Activated B cell treated with CpG ODN at 0.5 μM for 24 hours (primary cell): Measurements from ENCODE around the gene ARHGEF12. TPM values are rescaled to one million over a fixed set of nuclear protein-coding genes. Genes with fewer than 3 reads are reported as not detected.

Experiments
- ATAC-seq: fragments of 200-7000 bp; cut with Tn5 transposase; one replicate; pipeline ENCODE4 v1.10.0; 2021; ENCODE audit warnings: low read depth, mild to moderate bottlenecking, moderate library complexity
- CTCF ChIA-PET: fragments of 350-600 bp; sonication (Branson Sonifier 250); formaldehyde crosslinking; loops from one replicate; lab custom pipeline; 2021; ENCODE audit warnings: antibody characterized with exemption; lab: Charles Lee
- POLR2A ChIA-PET: fragments of 350-600 bp; sonication (Branson Sonifier 250); formaldehyde crosslinking; loops from one replicate; lab custom pipeline; 2021; ENCODE audit warnings: antibody characterized with exemption; lab: Charles Lee
- DNase-seq: peaks from one replicate; pipeline ENCODE4 v3.0.0; 2022
- H3K27ac Mint-ChIP-seq: one replicate; pipeline ENCODE4 v1.8.0; 2020; ENCODE audit warnings: mixed read lengths
- H3K27me3 Mint-ChIP-seq: one replicate; pipeline ENCODE4 v1.8.0; 2021; ENCODE audit warnings: mixed read lengths
- H3K36me3 Mint-ChIP-seq: one replicate; pipeline ENCODE4 v1.8.0; 2021; ENCODE audit warnings: low read depth, mixed read lengths
- H3K4me1 Mint-ChIP-seq: one replicate; pipeline ENCODE4 v1.8.0; 2021; ENCODE audit warnings: mixed read lengths
- H3K4me3 Mint-ChIP-seq: one replicate; pipeline ENCODE4 v1.8.0; 2020; ENCODE audit warnings: mild to moderate bottlenecking, mixed read lengths
- H3K9me3 Mint-ChIP-seq: one replicate; pipeline ENCODE4 v1.8.0; 2020; ENCODE audit warnings: mixed read lengths
- intact Hi-C: fragments of 100-400 bp; cut with micrococcal nuclease; formaldehyde crosslinking; loops from one replicate; pipeline ENCODE4 v1.15.1; 2024
- total RNA-seq: library from RNA; stranded (reverse); gene quantifications from 2 replicates; pipeline ENCODE4 v1.2.3, GENCODE V29; 2022
- TF ChIP-seq, protein P1 (sequence below): fragments of 200-600 bp; IDR thresholded peaks from one replicate; pipeline ENCODE4 v1.8.0; 2022; ENCODE audit warnings: antibody characterized with exemption, mild to moderate bottlenecking

Gene ARHGEF12
- total RNA-seq, 1 donor from 2014 or later: 25.8 TPM

DNA sequence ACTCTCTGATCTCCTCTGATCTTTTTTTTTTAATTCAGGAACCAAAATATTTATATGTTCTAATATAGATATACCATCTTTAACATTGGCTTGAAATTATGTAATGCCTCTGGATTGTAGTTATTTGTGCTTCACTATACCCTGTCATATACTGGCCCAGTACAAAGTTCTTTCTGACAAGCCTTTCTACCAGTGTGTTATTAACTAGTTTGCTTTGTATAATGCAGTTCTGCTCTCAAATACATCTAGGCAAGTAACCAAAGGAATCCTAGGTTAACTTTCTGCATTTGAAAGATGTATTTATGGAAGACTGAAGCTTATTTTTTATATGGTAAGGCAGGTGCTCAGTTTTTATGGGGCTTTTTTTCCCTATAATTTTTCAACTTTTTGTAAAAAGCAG, 36.1 kb downstream of the ARHGEF12 start:
- ChIA-PET CTCF (interaction anchor here (0.7 to 1.0 kb wide), 2 partner anchors 19 to 69 kb away, joined by 3 read pairs; no protein-coding TSS in a partner anchor), POLR2A (no interaction called here)
- Mint-ChIP-seq H3K36me3 (no peaks in the 10 kb centered on the region), H3K4me3 (no peak overlapping the region), H3K27me3 (no peaks in the 10 kb centered on the region), H3K4me1 (peaks cover 5% of the 10 kb centered on the region), H3K27ac (no peak overlapping the region), H3K9me3 (no peaks in the 10 kb centered on the region)
- intact Hi-C loops: no loop called here
- TF ChIP-seq, protein P1, sequence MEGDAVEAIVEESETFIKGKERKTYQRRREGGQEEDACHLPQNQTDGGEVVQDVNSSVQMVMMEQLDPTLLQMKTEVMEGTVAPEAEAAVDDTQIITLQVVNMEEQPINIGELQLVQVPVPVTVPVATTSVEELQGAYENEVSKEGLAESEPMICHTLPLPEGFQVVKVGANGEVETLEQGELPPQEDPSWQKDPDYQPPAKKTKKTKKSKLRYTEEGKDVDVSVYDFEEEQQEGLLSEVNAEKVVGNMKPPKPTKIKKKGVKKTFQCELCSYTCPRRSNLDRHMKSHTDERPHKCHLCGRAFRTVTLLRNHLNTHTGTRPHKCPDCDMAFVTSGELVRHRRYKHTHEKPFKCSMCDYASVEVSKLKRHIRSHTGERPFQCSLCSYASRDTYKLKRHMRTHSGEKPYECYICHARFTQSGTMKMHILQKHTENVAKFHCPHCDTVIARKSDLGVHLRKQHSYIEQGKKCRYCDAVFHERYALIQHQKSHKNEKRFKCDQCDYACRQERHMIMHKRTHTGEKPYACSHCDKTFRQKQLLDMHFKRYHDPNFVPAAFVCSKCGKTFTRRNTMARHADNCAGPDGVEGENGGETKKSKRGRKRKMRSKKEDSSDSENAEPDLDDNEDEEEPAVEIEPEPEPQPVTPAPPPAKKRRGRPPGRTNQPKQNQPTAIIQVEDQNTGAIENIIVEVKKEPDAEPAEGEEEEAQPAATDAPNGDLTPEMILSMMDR: no peak
- no peak for ATAC-seq
- DNase-seq: no peak

DNA sequence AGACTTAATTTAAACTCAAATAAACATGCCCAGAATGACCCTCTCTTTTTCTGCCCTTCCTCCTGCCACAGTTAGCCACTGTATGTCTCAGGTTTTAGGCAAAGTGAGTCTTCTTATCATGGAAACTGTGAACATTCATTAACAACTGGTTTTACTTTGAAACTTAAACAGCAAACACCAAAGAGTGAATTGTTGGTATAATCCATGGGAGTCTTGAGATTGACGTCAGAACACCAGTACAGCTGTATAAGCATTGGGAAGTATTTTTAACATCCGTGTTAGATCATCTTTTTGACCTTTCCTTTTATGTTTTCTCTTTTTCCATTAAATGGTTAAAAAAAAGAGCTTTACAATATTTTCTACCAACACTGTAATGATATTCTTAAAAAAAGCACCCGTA, 38.9 kb downstream of the ARHGEF12 start:
- TF ChIP-seq, protein P1: no peak
- Mint-ChIP-seq H3K9me3 (no peaks in the 10 kb centered on the region), H3K36me3 (peaks cover 5% of the 10 kb centered on the region), H3K4me3 (no peak overlapping the region), H3K27ac (no peak overlapping the region), H3K4me1 (peaks cover 14% of the 10 kb centered on the region), H3K27me3 (no peaks in the 10 kb centered on the region)
- ChIA-PET POLR2A (no interaction called here), CTCF (no interaction called here)
- ATAC-seq (no peak), DNase-seq (no peak)
- intact Hi-C loops: no loop called here

DNA sequence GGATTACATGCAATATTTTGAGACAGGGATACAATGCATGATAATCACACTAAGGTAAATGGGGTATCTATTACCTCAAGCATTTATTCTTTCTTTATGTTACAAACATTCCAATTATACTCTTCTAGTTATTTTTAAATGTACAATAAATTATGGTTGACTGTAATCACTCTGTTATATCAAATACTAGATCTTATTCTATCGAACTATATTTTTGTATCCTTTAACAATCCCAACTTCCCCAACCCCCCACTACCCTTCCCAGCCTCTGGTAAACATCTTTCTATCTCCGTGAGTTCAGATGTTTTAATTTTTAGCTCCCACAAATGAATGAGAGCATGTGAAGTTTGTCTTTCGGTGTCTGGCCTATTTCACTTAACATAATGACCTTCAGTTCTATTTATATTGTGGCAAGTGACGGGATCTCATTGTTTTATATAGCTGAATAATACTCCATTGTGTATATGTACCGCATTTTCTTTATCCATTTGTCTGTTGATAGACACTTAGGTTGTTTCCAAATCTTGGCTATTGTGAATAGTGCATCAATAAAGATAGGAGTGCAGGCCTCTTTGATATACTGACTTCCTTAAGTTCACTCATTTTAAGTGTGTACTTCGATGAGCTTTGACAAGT, 40.5 kb downstream of the ARHGEF12 start:
- no peaks in the 10 kb centered on the region for H3K27me3 Mint-ChIP-seq
- no peak overlapping the region for H3K4me3 Mint-ChIP-seq
- peaks cover 5% of the 10 kb centered on the region for H3K36me3 Mint-ChIP-seq
- TF ChIP-seq, protein P1: no peak
- intact Hi-C loops: no loop called here
- peaks cover 22% of the 10 kb centered on the region for H3K4me1 Mint-ChIP-seq
- ChIA-PET POLR2A (no interaction called here), CTCF (no interaction called here)
- ATAC-seq: no peak
- no peak overlapping the region for H3K27ac Mint-ChIP-seq
- no peak for DNase-seq
- H3K9me3 Mint-ChIP-seq: no peaks in the 10 kb centered on the region

DNA sequence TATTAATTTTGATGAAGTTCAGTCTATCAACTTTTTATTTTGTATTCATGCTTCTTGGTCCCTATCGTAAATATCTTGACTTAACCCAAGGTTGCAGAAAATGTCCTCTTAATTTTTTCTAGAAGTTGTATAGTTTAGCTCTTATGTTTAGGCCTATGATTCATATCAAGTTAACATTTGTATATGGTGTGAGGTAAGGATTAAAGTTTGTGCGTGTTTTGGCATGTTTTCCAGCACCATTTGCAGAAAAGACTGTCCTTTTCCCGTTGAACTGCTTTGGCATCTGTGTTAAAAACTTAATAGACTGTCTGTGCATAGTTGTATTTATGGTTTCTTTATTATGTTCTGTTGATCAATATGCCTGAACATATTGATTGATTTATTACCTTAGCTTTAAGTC, 42.3 kb downstream of the ARHGEF12 start:
- DNase-seq (no peak), ATAC-seq (no peak)
- intact Hi-C loops: no loop called here
- ChIA-PET CTCF (no interaction called here), POLR2A (no interaction called here)
- Mint-ChIP-seq H3K4me3 (no peak overlapping the region), H3K27me3 (no peaks in the 10 kb centered on the region), H3K9me3 (no peaks in the 10 kb centered on the region), H3K27ac (no peak overlapping the region), H3K4me1 (peaks cover 22% of the 10 kb centered on the region), H3K36me3 (peaks cover 5% of the 10 kb centered on the region)
- TF ChIP-seq, protein P1: no peak

DNA sequence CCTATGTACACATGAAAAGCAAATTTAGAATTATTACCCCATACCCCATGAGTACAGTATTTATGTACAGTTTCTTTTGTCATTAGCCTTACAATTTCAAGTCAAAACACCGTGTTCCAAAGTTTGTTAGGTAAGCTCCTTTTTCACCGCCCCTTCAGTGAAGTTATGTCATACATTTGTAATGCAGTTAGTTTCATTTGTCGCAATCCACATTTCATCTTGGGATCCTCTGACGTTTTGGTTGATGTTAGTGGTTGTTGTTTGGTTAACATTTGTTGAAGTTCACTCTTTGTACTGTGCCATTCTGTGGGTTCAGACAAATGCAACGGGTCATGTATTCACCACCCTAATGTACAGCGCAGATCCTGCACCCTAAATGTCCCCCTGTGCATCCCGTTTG, 45.2 kb downstream of the ARHGEF12 start:
- Mint-ChIP-seq H3K36me3 (peaks cover 5% of the 10 kb centered on the region), H3K4me3 (no peak overlapping the region), H3K9me3 (no peaks in the 10 kb centered on the region), H3K27ac (no peak overlapping the region), H3K27me3 (no peaks in the 10 kb centered on the region), H3K4me1 (peaks cover 17% of the 10 kb centered on the region)
- ATAC-seq: no peak
- intact Hi-C loops: no loop called here
- TF ChIP-seq, protein P1: no peak
- POLR2A ChIA-PET: no interaction called here
- DNase-seq: no peak
- CTCF ChIA-PET: no interaction called here
